ENCODE results near the gene PEBP1. TPM values are rescaled to one million over a fixed set of nuclear protein-coding genes. Genes with fewer than 3 reads are reported as not detected.

PEBP1 gene
- total and polyA plus RNA-seq, 10 of the 15 experiments (the other 5 are each of a cell fraction or from before 2014, with no cell fraction given), result 79.4 to 415 (median 206) TPM

GRCh38 chr12:118166946-118167345 lies 31.0 kb downstream of the PEBP1 start (continued):
- TF ChIP-seq SMC3 (IDR thresholded peaks at IDR 0.05; ENCODE audit: borderline replicate concordance, low read length) (peak; percentile 5; the same call in 1 of the 2 replicates), PKNOX1 (IDR thresholded peaks at IDR 0.05) (peak; percentile 82), HDAC6 (IDR thresholded peaks at IDR 0.05; ENCODE audit: unreplicated experiment) (no peak), CREB1 (IDR thresholded peaks at IDR 0.05; ENCODE audit: low read depth) (peak; percentile 51; the same call in 1 of the 2 replicates), JUNB (IDR thresholded peaks at IDR 0.05) (peak; percentile 97), RBBP5 (conservative IDR thresholded peaks at IDR 0.05) (no peak), MTA3 (IDR thresholded peaks at IDR 0.05; ENCODE audit: borderline replicate concordance, low read length) (peak; percentile 84), NFYB (IDR thresholded peaks at IDR 0.05; ENCODE audit: insufficient read depth, low read depth, low read length) (no peak), RUNX3 (IDR thresholded peaks at IDR 0.05; ENCODE audit: low read length) (peak; percentile 76), RB1 (IDR thresholded peaks at IDR 0.05; ENCODE audit: borderline replicate concordance) (no peak; the same call in 1 of the 2 replicates), MAX (IDR thresholded peaks at IDR 0.05; ENCODE audit: low read depth, low read length) (no peak), CHD4 (IDR thresholded peaks at IDR 0.05) (0 out of 2 replicates have a peak, but pooled peaks have one; percentile 6), IKZF1 (conservative IDR thresholded peaks at IDR 0.05) (peak; percentile 77), TCF12 (IDR thresholded peaks at IDR 0.05; ENCODE audit: low read depth, low read length) (no peak), HDGF (IDR thresholded peaks at IDR 0.05) (no peak; the same call in 1 of the 2 replicates), CBX5 (IDR thresholded peaks at IDR 0.05; ENCODE audit: low read depth) (peak; percentile 98), HCFC1 (IDR thresholded peaks at IDR 0.05; ENCODE audit: low read length) (no peak), MYC (IDR thresholded peaks at IDR 0.05; ENCODE audit: insufficient read depth, insufficient read length, insufficient replicate concordance, low read length, severe bottlenecking) (no peak), RAD51 (IDR thresholded peaks at IDR 0.05) (no peak; the same call in 1 of the 2 replicates), CHD2 (IDR thresholded peaks at IDR 0.05; ENCODE audit: borderline replicate concordance, low read depth, low read length) (peak; percentile 38; the same call in 1 of the 2 replicates), JUND (IDR thresholded peaks at IDR 0.05; ENCODE audit: low read depth, low read length) (peak; percentile 89), TCF7 (IDR thresholded peaks at IDR 0.05; ENCODE audit: borderline replicate concordance) (peak; percentile 15; the same call in 1 of the 2 replicates), WRNIP1 (IDR thresholded peaks at IDR 0.05; ENCODE audit: borderline replicate concordance, low read depth, low read length) (no peak), FOXM1 (IDR thresholded peaks at IDR 0.05; ENCODE audit: low read depth, low read length) (peak; percentile 75; the same call in 1 of the 2 replicates), KLF5 (IDR thresholded peaks at IDR 0.05; ENCODE audit: partially characterized antibody) (peak; percentile 88), NBN (IDR thresholded peaks at IDR 0.05) (peak; percentile 67), NR2F1 (conservative IDR thresholded peaks at IDR 0.05) (no peak), GABPA (IDR thresholded peaks at IDR 0.05; ENCODE audit: low read depth) (peak; percentile 60), NFIC (IDR thresholded peaks at IDR 0.05; ENCODE audit: low read depth, low read length) (peak; percentile 94), SRF (IDR thresholded peaks at IDR 0.05; ENCODE audit: low read depth in 2 of 2, low read length in 2 of 2) (no peak), PAX5 (IDR thresholded peaks at IDR 0.05; ENCODE audit: borderline replicate concordance, low read depth, low read length) (0 out of 2 replicates have a peak, but pooled peaks have one; percentile 38), ESRRA (IDR thresholded peaks at IDR 0.05; ENCODE audit: low read length) (no peak), E4F1 (IDR thresholded peaks at IDR 0.05; ENCODE audit: borderline replicate concordance, partially characterized antibody) (no peak)

Measured in GM12878 (cell line).